ENCODE data around the gene ROCK2.
"Not testable (repeated sequence)": the region's sequence is repeated elsewhere in the genome, so short reads cannot be mapped to it uniquely, and the experiment has no call there.

The ROCK2 gene

DNA sequence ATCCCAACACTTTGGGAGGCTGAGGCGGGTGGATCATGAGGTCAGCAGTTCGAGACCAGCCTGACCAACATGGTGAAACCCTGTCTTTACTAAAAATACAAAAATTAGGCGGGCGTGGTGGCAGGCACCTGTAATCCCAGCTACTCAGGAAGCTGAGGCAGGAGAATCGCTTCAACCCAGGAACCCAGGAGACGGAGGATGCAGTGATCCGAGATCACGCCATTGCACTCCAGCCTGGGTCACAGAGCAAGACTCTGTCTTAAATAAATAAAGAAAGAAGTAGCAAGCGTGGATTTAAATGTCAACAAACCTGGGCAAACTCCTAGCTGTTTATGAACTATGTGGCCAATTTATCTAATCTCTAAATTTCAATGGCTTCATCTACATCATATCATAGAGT, 82.9 kb downstream of the ROCK2 start:
- DNase-seq, result not testable (repeated sequence)

DNA sequence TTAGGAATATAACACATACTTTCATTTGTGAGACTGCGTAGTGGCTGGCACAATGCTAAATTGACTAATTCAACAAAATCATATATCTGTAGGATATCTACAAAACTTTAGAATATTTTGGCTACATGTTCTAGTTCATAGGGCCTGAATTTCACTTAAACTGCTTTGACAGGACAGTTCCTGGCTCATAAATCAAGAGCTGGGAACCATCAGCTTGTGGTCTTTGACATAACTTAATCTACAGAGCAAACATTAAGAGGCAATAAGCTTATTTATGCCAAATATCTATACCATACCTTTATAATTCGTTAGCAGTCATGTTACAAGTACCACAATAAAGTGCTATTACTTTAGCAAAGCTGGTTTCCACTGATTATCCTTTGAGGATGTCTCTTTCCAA, 83.5 kb downstream of the ROCK2 start:
- no peak for DNase-seq

DNA sequence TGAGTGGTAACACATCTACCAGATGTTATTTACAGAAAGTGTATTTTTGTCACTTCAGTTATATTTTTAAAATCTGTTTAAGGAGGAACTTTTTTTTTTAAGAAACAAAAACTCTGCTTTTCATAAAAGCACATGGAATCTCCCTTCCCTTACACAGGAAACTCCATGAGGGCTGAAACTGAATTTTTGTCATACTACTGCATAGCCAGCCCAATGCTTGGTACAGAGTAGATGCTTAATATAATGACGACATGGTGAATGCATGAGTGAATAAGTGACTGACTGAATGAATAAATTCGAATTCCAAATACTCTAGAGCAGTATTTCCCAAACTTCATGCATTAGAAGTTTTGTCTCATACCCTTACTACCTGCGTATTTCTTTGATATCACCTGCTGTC, 86.5 kb downstream of the ROCK2 start:
- DNase-seq, result no peak

DNA sequence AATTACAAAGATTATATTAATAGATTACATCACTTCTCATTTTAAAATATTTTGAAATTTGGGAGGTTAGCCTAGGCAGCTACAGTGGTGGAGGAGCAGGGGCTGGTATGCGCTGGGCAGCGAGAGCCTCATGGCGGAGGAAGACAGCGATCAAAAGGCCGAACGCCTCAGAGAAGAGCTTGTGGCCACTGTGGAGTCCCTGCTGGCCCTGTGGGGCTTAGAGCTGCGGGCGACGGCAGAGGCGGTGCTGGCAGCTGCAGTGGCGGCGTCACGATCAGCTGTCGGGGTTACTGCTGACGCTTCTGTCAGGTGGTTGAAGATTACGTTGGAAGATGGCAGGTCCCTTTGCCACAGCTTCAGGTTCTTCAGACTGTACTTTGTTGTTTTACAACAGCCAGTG, 87.4 kb downstream of the ROCK2 start:
- no peak for DNase-seq

DNA sequence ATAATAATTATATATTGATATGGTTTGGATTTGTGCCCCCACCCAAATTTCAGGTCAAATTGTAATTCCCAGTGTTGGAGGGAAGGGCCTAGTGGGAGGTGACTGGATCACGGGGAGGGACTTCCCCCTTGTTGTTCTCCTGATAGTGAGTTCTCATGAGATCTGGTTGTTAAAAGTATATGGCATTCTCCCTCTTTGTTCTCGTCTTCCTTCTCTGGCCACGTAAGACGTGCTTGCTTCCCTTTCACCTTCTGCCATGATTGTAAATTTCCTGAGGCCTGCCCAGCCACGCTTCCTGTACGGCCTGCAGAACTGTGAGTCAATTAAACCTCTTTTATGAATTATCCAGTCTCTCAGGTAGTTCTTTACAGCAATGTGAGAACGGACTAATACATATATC, 88.3 kb downstream of the ROCK2 start:
- DNase-seq, result no peak

DNA sequence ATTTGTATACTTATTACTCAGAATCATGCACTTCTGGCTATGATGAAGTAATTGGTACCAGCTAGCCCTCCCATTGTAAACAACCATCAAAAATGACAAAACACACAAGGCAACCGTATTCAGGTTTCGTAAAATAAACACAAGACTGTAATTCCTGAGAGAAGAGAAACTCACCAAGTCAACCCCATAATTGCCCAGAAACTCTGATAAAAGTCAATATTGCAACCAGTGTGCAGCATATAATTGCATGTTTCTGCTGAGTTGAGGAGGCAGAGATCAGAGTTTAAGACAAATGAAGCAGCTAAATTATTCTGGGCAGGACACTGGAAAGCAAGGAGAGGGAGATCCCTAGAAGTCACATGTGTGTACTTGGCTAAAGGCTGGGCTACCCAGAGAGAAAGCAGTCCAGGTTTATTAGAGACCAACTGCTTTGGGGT, 90.3 kb downstream of the ROCK2 start:
- DNase-seq, result no peak

DNA sequence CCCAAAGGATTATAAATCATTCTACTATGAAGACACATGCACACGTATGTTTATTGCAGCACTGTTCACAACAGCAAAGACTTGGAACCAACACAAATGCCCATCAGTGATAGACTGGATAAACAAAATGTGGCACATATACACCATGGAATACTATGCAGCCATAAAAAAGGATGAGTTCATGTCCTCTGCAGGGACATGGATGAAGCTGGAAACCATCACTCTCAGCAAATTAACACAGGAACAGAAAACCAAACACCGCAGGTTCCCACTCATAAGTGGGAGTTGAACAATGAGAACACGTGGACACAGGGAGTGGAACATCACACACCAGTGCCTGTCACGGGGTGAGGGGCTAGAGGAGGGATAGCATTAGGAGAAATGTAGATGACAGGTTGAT, 92.0 kb downstream of the ROCK2 start:
- not testable (repeated sequence) for DNase-seq

DNA sequence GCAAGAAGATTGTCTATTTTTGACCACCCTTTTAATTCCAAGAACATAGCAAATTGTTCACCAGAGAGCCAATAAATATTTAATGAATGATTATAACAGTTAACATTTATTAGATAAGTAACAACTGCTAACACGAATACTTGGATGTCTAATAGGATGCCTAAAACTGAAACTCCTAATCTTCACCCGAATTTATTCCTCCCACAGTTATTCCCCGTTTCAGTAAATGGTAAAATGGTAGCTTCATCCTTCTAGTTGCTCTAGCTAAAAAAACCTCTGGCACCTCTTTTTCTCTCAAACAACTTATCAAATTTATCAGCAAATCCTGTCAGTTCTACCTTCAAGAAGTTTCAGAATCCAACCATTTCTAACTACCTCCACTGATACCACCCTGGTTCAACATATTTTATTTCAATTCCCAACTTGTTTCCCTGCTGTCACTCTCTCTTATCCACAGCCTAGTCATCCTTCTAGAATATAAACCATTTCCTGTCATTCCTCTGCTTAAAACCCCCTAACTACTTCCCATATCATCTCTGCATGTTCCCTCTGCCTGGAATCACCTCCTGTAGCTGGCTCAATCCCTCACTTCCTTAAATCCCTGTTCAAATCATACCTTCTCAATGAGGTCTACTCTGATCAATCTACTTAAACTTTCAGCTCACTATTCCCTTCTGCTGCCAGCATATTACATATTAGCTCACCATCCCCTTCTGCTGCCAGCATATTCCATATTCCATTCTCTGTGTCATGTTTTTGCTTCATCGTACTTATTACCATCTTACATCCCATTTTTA, 93.8 kb downstream of the ROCK2 start:
- DNase-seq, result no peak

DNA sequence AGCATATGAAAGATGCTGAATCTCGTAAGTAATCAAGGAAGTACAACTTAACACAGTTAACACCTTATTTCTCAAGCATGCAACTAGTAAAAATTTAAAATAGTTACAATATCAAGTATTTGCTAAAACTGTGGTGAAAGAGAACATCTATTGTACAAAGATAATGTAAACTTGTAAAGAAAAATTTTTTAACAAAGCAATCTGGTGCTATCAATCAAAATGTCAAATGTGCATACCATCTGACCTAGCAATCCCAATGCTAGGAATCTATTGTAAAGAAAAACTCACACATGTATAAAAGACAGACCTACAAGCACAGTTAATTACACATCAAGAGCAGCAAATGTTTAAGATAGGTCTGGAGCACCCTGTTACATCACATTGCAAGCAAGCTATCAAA, 99.1 kb downstream of the ROCK2 start:
- no peak for DNase-seq

DNA sequence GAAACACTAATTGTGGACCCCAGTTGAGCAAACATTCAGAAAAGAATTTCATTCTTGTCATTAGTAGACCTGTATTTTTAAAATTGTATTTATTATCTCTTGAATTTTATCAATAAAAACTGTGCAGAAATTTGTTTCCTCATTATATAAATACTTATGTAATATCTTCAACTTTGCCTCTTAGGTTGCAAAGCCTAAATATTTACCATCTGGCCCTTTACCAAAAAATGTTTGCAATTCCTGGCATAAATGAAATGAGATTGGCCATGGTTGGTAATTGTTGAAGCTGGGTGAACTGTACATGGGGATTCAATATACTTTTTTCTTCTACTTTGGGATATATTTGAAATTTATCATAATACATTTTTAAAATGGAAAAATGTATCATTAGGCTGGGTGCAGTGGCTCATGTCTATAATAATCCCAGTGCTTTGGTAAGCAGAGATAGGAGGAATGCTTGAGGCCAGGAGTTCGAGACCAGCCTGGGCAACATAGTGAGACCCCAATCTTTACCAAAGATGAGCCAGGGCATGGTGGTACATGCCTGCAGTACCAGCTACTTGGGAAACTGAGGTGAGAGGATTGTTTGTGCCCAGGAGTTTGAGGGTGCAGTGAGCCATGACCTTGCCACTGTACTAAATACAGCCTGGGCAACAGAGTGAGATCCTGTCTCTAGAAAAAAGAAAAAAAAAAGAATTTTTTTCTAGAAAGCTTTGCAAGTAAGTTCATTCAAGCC, 100.2 kb downstream of the ROCK2 start:
- no peak for DNase-seq

DNA sequence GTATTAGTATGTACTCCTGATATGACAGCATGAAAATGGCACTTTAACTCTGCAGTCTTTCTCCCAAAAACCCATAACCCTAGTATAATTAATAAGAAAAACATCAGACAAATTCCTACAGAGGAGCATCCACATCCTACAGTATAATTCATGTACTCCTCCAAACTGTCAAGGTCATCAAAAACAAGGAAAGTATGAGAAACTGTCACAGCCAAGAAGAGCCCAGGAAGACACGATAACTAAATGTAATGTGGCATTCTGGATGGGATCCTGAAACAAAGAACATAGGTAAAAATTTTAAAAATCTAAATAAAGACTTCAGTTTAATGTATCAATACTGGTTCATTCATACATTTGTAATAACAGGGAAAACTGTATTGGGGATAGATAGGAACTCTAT, 100.9 kb downstream of the ROCK2 start:
- no peak for DNase-seq

DNA sequence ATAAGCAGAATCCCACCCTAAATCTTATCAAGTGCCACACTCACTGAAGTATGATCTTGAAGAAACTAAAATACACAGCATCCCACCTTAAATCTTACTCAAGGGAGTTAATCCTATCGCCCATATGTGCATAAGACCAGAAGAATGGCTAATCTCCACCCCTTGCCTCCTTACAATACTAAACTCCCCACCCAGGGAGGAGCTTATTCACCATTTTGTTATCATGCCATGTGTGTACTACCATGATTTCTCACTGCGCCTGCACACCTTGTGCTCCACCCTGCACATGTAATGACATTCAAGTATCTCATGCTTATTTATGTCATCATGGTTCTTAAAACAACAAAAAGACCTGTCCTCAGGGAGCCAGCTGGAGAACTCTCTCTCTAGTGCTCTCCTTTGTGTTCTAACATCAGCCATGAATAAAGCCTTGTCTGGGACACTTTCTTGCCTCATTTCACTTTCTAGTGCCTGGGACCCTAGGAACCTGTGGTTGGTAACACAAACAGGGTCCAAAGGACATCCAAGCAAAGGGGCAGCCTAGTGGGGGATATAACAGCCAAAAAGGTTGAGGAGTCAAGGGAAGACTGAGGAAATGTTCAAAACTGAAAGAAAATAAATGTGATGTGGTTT, 101.8 kb downstream of the ROCK2 start:
- no peak for DNase-seq

DNA sequence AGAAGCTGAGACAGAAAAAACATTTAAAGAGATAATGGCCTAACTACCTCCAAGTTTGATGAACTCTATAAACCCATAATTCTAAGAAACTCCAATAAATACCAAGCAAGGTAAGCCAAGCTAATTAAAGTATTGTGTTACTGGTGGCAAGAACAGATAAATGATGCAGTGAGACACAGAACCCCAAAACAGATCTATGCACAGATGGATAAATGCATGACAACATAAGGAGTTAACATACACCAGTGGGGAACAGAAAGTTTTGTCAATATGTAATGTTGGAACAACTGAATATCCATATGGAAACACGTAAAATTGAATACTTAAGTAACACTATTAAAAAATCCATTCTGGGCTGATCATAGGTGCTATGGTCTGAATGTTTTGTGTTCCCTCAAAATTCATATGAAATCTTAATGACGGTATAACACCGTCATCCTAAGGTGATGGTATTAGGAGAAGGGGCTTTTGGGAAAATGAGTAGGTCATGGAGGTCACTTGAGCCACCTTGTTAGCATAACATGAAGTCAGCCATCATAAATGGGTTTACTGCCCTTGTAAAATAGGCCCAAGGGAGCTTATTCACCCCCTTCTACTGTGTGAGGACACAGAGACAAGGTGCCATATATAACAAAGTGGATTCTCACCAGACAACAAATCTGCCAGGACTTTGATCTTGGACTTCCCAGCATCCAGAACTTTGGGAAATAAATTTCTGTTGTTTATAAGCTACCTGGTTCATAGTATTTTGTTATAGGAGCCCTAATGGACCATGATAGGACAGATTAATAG, 102.8 kb downstream of the ROCK2 start:
- DNase-seq, result no peak

DNA sequence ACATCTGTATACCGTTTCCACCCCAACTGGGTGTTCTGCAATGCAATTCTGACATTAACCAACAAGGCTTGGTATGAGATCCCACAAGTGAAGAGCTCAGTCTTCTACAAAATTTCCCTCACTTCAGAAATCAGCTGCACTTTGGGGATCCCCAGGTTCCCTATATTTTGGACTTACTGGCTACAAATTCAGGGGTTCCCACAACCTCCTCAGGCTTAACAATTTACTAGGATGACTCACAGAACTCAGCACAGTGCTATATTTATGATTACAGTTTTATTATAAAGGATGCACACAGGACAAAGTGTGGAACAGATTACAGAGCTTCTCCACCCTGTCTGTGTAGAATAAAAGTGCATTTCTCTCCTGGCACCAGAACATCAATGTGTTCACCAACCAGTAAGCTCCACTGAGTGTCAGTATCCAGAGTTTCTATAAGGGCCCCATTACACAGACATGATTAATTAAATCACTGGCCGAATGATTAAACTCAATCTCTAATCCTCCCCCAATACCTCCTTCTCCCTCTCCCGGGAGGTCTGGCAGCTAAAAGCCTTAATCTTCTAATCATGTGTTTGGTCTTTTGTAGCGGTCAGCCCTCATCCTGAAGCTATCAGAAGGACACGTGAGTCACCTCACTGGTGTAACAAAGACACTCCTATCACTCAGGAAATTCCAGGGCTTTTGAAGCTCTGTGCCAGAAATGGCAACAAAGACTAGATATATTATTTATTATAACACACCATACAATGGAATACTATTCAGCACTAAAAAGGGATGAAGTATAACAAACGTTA, 104.6 kb downstream of the ROCK2 start:
- no peak for DNase-seq

DNA sequence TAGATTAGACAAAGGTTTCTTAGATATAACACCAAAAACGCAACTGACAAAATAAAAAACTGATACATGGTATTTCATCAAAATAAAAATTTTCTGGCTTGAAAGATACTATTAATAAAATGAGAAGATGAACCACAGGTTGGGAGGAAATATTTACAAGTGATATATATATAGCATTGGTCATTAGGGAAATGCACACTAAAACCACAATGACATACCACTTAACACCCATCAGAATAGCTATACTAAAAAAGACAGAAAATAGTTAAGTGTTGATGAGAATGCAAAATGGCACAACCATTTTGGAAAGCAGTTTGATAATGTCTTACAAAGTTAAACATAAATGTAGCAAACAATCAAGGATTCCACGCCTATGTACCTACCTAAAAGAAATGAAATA, 105.3 kb downstream of the ROCK2 start:
- DNase-seq, result no peak

DNA sequence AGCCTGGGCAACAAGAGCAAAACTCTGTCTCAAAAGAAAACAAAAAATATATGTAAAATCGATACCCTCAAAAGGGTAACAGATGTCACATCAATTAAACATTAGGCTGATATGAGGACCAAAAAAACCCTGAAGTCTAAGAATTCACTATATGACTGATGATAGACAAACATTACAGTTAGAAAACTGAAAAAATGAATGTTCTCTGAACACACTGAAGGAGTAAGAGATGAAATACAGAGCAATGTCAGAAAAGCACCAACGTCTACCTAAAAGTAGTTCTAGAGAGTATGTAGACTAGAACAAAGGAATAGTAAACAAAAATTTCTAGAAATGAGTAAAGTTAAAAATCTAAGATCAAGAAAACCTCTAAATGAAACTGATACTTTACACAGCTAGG, 107.3 kb downstream of the ROCK2 start:
- no peak for DNase-seq

DNA sequence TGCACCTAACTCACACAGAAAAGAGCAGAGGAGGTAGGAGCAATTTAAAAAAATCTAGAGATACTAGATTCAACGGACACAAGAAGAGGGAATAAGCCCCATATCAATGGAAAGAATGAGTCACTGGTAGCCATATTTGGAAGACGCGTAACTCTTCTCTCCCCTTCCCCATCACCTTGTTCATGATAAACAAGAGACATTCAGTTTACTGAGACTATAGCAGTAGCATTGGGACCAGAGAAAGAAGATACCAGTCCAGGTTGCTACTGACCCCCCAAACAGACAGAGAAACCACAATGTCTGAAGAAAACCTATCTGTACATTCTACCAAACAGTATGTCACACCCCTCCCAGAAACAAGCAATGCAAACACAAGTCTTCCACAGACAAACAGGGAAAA, 108.1 kb downstream of the ROCK2 start:
- no peak for DNase-seq

DNA sequence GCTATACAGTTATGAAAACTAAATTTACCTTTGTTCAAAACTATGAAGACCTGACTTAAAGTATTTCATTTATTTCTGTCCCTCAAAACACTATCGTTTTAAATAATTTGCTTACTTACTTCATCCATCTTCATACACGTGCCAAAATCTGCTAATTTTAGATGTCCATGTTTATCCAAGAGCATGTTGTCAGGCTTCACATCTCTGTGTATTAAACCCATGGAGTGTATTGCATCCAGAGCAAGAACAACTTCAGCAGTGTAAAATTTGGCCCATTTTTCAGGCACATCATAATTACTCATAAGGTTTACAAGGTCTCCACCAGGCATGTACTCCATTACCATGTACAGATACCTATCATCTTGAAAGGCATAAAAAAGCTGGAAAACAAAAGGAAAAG, 108.9 kb downstream of the ROCK2 start:
- no peak for DNase-seq

DNA sequence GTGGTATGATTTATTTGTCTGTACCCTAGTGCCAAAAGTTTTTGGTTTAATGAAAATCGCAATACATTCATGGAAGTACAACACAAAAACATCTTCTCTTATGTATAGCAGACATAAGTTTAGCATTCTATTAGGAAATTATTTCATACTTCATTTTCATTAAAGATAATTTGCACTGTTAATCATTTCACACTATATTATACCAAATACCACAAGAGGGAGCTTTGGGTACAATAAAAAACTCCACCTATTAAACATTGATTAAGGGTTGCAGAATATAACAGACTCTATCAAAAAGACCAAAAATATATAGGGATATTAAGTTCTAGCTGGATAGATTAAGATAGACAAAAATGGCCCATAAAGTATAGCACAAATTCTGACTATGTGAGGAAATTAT, 110.1 kb downstream of the ROCK2 start:
- no peak for DNase-seq

DNA sequence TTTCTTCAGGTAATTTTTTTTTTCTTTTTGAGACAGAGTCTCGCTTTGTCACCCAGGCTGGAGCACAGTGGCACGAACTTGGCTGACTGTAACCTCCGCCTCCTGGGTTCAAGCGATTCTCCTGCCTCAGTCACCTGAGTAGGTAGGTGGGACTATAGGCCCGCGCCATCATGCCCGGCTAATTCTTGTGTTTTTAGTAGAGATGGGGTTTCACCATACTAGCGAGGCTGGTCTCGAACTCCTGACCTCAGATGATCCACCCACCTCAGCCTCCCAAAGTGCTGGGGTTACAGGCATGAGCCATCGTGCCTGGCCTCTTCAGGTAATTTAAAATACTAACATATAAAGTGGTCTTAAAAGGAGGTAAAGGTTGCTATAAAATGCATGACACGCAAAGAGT, 113.2 kb downstream of the ROCK2 start:
- DNase-seq, result not testable (repeated sequence)

DNA sequence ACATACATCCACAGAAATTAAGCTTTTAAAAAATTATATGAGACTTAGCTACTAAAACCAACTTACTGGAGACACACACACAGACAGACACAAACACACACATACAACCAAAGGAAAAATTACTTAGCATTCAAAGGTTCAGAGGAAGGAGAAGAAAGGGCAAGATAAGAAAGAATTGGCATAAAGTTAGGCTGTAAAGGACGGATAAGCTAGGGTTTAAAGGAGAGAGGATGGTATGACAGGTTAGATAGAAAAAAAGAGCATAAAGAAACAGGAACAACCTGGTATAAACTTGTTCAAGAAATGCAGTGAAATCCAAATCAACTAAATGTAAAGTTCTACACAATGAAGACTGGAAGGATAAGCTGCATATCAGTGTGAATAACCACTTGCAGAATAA, 115.7 kb downstream of the ROCK2 start:
- DNase-seq, result no peak

DNA sequence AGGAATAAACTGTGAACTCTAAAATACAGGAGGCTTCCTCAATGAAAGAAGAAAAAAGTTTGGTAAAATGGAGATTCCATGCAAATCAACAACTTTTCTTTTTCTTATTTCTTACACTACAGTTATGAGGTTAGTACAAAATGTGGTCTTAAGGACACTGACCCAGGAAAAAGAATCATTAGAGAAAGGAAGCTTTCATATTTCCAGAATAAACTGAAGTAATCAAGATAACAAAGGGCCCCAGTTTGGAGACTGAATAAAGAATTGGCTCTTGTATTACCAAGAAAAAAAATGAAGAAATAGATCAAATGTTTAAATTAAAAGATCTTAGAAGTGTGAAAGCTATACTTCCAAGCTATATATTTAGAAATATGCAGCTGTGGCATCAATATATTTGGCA, 116.8 kb downstream of the ROCK2 start:
- no peak for DNase-seq

Measured in NCI-H187 (cell line).